Fibroblast of lung (primary cell): ENCODE results near the gene TMC6. TPM values are rescaled to one million over a fixed set of nuclear protein-coding genes. Genes with fewer than 3 reads are reported as not detected.

Experiments used
- DNase-seq, 2 donors: peaks; one replicate each; pipeline versions ENCODE4 v3.0.0 to v3.0.0-alpha.2; 2010; ENCODE audit warnings: low read depth in 2 of 2
- H2AFZ ChIP-seq: 2 replicates; pipeline ENCODE4 v1.5.1; 2012; ENCODE audit warnings: low read length, control low read depth, inconsistent platforms
- H3K27ac ChIP-seq: 2 replicates; pipeline ENCODE4 v1.5.1; 2011; ENCODE audit warnings: low read length, control low read depth; ENCODE audit not compliant: insufficient read depth
- H3K27me3 ChIP-seq: 2 replicates; pipeline ENCODE4 v1.5.1; 2011; ENCODE audit warnings: mild to moderate bottlenecking, low read length; ENCODE audit not compliant: control insufficient read depth, insufficient read depth
- H3K36me3 ChIP-seq: 2 replicates; pipeline ENCODE4 v1.5.1; 2011; ENCODE audit warnings: low read length; ENCODE audit not compliant: control insufficient read depth, insufficient read depth
- H3K4me1 ChIP-seq: 2 replicates; pipeline ENCODE4 v1.5.1; 2011; ENCODE audit warnings: low read length; ENCODE audit not compliant: control insufficient read depth, insufficient read depth; ENCODE audit errors: extremely low read depth
- H3K4me2 ChIP-seq: 2 replicates; pipeline ENCODE4 v1.5.1; 2011; ENCODE audit warnings: low read length, control low read depth; ENCODE audit not compliant: insufficient read depth; ENCODE audit errors: extremely low read depth
- H3K4me3 ChIP-seq, 4 experiments: fragments of 200-600 bp in 1 of 4; sonication (generic) in 1 of 4; replicated peaks in 1 of 4; 2 replicates each; pipeline ENCODE4 v1.5.1; 2011 to 2016; ENCODE audit warnings: low read length in 4 of 4, low read depth in 3 of 4, mild to moderate bottlenecking in 3 of 4, control low read depth in 2 of 4, inconsistent platforms in 1 of 4, mixed read lengths in 1 of 4; ENCODE audit not compliant: insufficient read depth in 1 of 4; ENCODE audit errors: control extremely low read depth in 1 of 4
- H3K79me2 ChIP-seq: 2 replicates; pipeline ENCODE4 v1.5.1; 2012; ENCODE audit warnings: mild to moderate bottlenecking, low read length, inconsistent platforms; ENCODE audit not compliant: control insufficient read depth, insufficient read depth
- H3K9ac ChIP-seq: 2 replicates; pipeline ENCODE4 v1.5.1; 2011; ENCODE audit warnings: mild to moderate bottlenecking, low read length, control low read depth; ENCODE audit not compliant: insufficient read depth
- H3K9me3 ChIP-seq: 2 replicates; pipeline ENCODE4 v1.5.1; 2012; ENCODE audit warnings: low read depth, low read length; ENCODE audit not compliant: control insufficient read depth, insufficient read depth
- H4K20me1 ChIP-seq: 2 replicates; pipeline ENCODE4 v1.5.1; 2011; ENCODE audit warnings: low read length; ENCODE audit not compliant: control insufficient read depth, insufficient read depth; ENCODE audit errors: extremely low read depth
- CTCF ChIP-seq, 2 donors: IDR thresholded peaks in 1 of 2; conservative IDR thresholded peaks in 1 of 2; 1 replicate in 1 of 2; 2 replicates in 1 of 2; pipeline ENCODE4 v1.5.1; 2011 to 2012; ENCODE audit warnings: low read length in 2 of 2, control low read depth in 1 of 2, inconsistent platforms in 1 of 2, low read depth in 1 of 2, mild to moderate bottlenecking in 1 of 2
- EZH2 ChIP-seq: IDR thresholded peaks from 2 replicates; pipeline ENCODE4 v1.5.1; 2012; ENCODE audit warnings: low read length, control low read depth, mild to moderate bottlenecking; ENCODE audit errors: missing control alignments
- polyA plus RNA-seq, 2 donors: library from polyadenylated mRNA; depleted of rRNA in 1 of 2; stranded (reverse) in 1 of 2; unstranded in 1 of 2; fragments of >200 nt; gene quantifications; 2 replicates each; pipeline ENCODE4 v1.2.1, GENCODE V29; 2011 to 2012; ENCODE audit warnings: missing spikeins in 1 of 2
- total RNA-seq: library from RNA; depleted of rRNA; stranded (reverse); fragments of >200 nt; gene quantifications from 2 replicates; pipeline ENCODE4 v1.2.1, GENCODE V29; 2014

Gene TMC6
- total and polyA plus RNA-seq, 2 donors (not counting 1 experiment from before 2014, with no cell fraction given): 0.17 to 1.3 TPM

DNA sequence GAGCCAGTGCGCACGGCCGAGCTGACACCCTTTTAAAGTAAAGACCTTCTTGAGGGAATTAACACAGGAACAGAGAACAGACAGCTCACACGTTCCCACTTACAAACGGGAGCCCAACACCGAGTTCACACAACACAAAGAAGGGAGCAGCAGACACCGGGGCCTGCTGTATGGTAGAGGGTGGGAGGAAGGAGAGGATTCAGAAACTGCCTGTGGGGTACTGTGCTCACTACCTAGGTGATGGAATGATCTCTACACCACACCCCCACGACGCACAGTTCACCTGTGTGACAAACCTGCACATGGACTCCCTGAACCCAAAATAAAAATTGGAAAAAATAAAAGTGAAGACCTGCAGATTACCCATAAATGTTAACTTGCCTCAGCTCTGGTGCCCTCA, 32.5 kb downstream of the TMC6 start:
- no peak overlapping the region for H3K9ac ChIP-seq
- no peaks in the 10 kb centered on the region for H3K4me1 ChIP-seq
- no peaks in the 10 kb centered on the region for H3K9me3 ChIP-seq
- TF ChIP-seq CTCF (conservative IDR thresholded peaks at IDR 0.05 in 1 of 2, IDR thresholded peaks at IDR 0.05 in 1 of 2; ENCODE audit: low read depth in 1 of 2, low read length in 2 of 2) (no peak), EZH2 (no peak)
- no peak overlapping the region for H3K4me2 ChIP-seq
- DNase-seq: no peak
- H3K27me3 ChIP-seq: no peaks in the 10 kb centered on the region
- no peaks in the 10 kb centered on the region for H3K79me2 ChIP-seq
- H3K36me3 ChIP-seq: peaks cover 14% of the 10 kb centered on the region
- no peak overlapping the region for H3K4me3 ChIP-seq
- H2AFZ ChIP-seq: no peak overlapping the region
- H3K27ac ChIP-seq: no peak overlapping the region
- no peaks in the 10 kb centered on the region for H4K20me1 ChIP-seq

DNA sequence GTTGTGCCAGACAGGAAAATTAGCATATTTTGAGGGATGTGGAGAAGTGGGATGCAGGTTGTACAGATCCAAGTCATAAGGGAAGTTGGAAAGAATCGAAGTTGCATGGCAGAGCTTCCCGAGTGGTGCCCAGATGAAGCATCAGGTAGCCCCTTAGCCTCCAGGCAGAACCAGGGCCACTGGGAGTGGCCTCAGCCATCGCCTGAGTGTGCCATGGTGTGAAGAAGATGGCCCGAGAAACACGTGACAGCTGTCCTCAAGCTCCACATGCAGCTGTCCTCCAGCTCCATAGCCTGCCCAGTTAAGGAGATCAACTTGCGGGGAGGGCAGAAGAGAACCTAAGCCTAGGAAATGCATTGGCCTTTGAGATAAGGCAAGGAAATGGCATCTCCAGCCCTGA, 33.5 kb downstream of the TMC6 start:
- Histone ChIP-seq H3K4me1 (no peaks in the 10 kb centered on the region), H3K9me3 (no peaks in the 10 kb centered on the region), H2AFZ (no peak overlapping the region), H3K4me2 (no peak overlapping the region), H4K20me1 (no peaks in the 10 kb centered on the region), H3K27me3 (no peaks in the 10 kb centered on the region), H3K79me2 (no peaks in the 10 kb centered on the region), H3K36me3 (peaks cover 14% of the 10 kb centered on the region), H3K27ac (no peak overlapping the region), H3K9ac (no peak overlapping the region), H3K4me3 (no peak overlapping the region)
- DNase-seq: no peak
- TF ChIP-seq EZH2 (no peak), CTCF (conservative IDR thresholded peaks at IDR 0.05 in 1 of 2, IDR thresholded peaks at IDR 0.05 in 1 of 2; ENCODE audit: low read depth in 1 of 2, low read length in 2 of 2) (no peak)

GRCh38 chr17:78092794-78093324, 35.7 kb downstream of the TMC6 start:
- Histone ChIP-seq H3K4me2 (no peak overlapping the region), H3K27me3 (no peaks in the 10 kb centered on the region), H3K9me3 (no peaks in the 10 kb centered on the region), H3K4me1 (no peaks in the 10 kb centered on the region), H3K79me2 (no peaks in the 10 kb centered on the region), H3K9ac (no peak overlapping the region), H3K36me3 (peaks cover 12% of the 10 kb centered on the region), H2AFZ (no peak overlapping the region), H4K20me1 (no peaks in the 10 kb centered on the region), H3K4me3 (no peak overlapping the region), H3K27ac (no peak overlapping the region)
- no peak for DNase-seq
- no peak for TF ChIP-seq EZH2
- TF ChIP-seq CTCF (conservative IDR thresholded peaks at IDR 0.05 in 1 of 2, IDR thresholded peaks at IDR 0.05 in 1 of 2; ENCODE audit: low read depth in 1 of 2, low read length in 2 of 2): no peak
